SH-SY5Y (cell line): ENCODE data around the gene PRODH2.

Experiments
- GATA2 ChIP-seq: IDR thresholded peaks from 2 replicates; pipeline ENCODE4 v1.6.1; 2011; ENCODE audit warnings: mild to moderate bottlenecking, low read depth, low read length
- GATA3 ChIP-seq: IDR thresholded peaks from 2 replicates; pipeline ENCODE4 v1.6.1; 2011; ENCODE audit warnings: low read depth, mild to moderate bottlenecking, low read length, moderate library complexity

DNA sequence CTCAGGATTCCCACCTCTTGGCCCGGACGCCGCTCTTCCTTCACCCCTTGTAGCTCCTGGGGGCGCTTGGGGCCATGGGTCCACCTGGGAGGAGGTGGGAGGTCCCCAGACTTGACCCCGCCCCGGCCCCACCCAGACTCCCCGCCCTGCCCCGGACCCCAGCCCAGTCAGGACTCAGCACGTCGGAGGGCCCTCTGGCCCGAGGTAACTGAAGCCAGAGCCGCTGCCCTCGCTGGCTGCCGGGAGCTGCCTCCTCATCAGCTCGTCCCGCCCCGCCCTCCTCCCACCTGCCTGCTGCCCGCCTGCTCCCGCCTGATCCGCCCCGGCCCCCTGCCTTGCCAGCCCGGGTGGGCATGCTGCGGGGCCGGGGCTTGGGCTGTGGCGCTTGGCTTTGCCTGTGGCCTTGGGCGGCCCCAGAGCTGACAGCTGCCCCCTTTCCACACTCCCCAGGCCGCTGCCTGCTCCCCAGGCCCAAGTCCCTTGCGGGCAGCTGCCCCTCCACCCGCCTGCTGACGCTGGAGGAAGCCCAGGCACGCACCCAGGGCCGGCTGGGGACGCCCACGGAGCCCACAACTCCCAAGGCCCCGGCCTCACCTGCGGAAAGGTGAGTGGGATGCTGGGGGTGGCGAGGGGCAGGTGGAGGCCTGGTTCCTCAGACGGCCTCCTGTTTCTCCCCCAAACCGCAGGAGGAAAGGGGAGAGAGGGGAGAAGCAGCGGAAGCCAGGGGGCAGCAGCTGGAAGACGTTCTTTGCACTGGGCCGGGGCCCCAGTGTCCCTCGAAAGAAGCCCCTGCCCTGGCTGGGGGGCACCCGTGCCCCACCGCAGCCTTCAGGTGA lies 27.9 kb downstream of the PRODH2 start:
- TF ChIP-seq GATA3 (no peak), GATA2 (no peak)
